NCI-H1048 (cell line): ENCODE results near the gene LY6G6F.
"Not testable (repeated sequence)": the region's sequence is repeated elsewhere in the genome, so short reads cannot be mapped to it uniquely, and the experiment has no call there.

ENCODE experiments used
- DNase-seq: peaks from one replicate; lab custom pipeline; 2025; lab: John Stamatoyannopoulos, UW

The LY6G6F gene

GRCh38 chr6:31702819-31703716 lies 3.6 kb upstream of the LY6G6F start, which contains the start of gene ABHD16A:
Gene ABHD16A (minus strand): TSS chr6:31703324. CDS start chr6:31703281, 43 bp downstream.
- DNase-seq = peak; percentile 96

GRCh38 chr6:31705931-31706330 lies 735 bp upstream of the LY6G6F start:
- no peak for DNase-seq

- DNase-seq = no peak
These were observed 1.0 kb downstream of the LY6G6F start for GRCh38 chr6:31707701-31708100.

GRCh38 chr6:31708224-31708623 lies 1.6 kb downstream of the LY6G6F start:
- DNase-seq = no peak

GRCh38 chr6:31709157-31709556 lies 2.5 kb downstream of the LY6G6F start:
- DNase-seq = not testable (repeated sequence)

- no peak for DNase-seq
These were observed 4.0 kb downstream of the LY6G6F start for GRCh38 chr6:31710523-31711219.

GRCh38 chr6:31711233-31711632 lies 4.6 kb downstream of the LY6G6F start:
- DNase-seq = no peak

- DNase-seq = no peak
These were observed 5.6 kb downstream of the LY6G6F start for GRCh38 chr6:31712296-31712695.

GRCh38 chr6:31713465-31713864 lies 6.8 kb downstream of the LY6G6F start:
- DNase-seq = no peak

- no peak for DNase-seq
These were observed 7.5 kb downstream of the LY6G6F start for GRCh38 chr6:31713991-31714684.

GRCh38 chr6:31715022-31715958 lies 8.6 kb downstream of the LY6G6F start, which contains the start of gene LY6G6D:
Gene LY6G6D (plus strand): TSS chr6:31715348. CDS start chr6:31715356, 8 bp downstream.
- no peak for DNase-seq

GRCh38 chr6:31717499-31718222 lies 11.0 kb downstream of the LY6G6F start:
- no peak for DNase-seq

- DNase-seq = no peak
These were observed 11.6 kb downstream of the LY6G6F start for GRCh38 chr6:31718265-31718664.

GRCh38 chr6:31719001-31719400 lies 12.3 kb downstream of the LY6G6F start:
- no peak for DNase-seq

GRCh38 chr6:31720196-31720770 lies 13.6 kb downstream of the LY6G6F start:
- DNase-seq = no peak

GRCh38 chr6:31721351-31722020 lies 14.8 kb downstream of the LY6G6F start, which contains the start of gene LY6G6C:
Gene LY6G6C (minus strand): TSS chr6:31721746. CDS start chr6:31721679, 67 bp downstream.
- DNase-seq = no peak

- DNase-seq = no peak
These were observed 15.5 kb downstream of the LY6G6F start for GRCh38 chr6:31722173-31722572.

GRCh38 chr6:31723245-31723979 lies 16.7 kb downstream of the LY6G6F start, which contains the start of gene MPIG6B:
Gene MPIG6B (plus strand): TSS chr6:31723373. CDS start chr6:31723384, 11 bp downstream.
- DNase-seq = no peak
